Adrenal gland (tissue), 5 donors: ENCODE data around the gene PRG2.

ENCODE experiments used
- POLR2A ChIP-seq, 2 donors: fragments of 450-650 bp; IDR thresholded peaks; one replicate each; pipeline ENCODE4 v1.6.1; 2017; ENCODE audit warnings: antibody characterized with exemption in 2 of 2, mild to moderate bottlenecking in 2 of 2, moderate library complexity in 1 of 2
- TF ChIP-seq, protein P1 (sequence below), 6 experiments: fragments of 450-650 bp in 4 of 6; fragments of 200-600 bp in 2 of 6; sonication (generic) in 1 of 6; IDR thresholded peaks; 1 replicate in 5 of 6; 2 replicates in 1 of 6; pipeline versions ENCODE4 v1.5.1 to v1.8.0; 2016 to 2021; ENCODE audit warnings: antibody characterized with exemption in 6 of 6, mild to moderate bottlenecking in 2 of 6, moderate library complexity in 1 of 6
- donor health status: DM: no; HTN: no; CAD: no.

GRCh38 chr11:57378186-57378585, 12.3 kb downstream of the PRG2 start:
- TF ChIP-seq, protein P1, sequence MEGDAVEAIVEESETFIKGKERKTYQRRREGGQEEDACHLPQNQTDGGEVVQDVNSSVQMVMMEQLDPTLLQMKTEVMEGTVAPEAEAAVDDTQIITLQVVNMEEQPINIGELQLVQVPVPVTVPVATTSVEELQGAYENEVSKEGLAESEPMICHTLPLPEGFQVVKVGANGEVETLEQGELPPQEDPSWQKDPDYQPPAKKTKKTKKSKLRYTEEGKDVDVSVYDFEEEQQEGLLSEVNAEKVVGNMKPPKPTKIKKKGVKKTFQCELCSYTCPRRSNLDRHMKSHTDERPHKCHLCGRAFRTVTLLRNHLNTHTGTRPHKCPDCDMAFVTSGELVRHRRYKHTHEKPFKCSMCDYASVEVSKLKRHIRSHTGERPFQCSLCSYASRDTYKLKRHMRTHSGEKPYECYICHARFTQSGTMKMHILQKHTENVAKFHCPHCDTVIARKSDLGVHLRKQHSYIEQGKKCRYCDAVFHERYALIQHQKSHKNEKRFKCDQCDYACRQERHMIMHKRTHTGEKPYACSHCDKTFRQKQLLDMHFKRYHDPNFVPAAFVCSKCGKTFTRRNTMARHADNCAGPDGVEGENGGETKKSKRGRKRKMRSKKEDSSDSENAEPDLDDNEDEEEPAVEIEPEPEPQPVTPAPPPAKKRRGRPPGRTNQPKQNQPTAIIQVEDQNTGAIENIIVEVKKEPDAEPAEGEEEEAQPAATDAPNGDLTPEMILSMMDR (IDR thresholded peaks at IDR 0.05) = no peak
- TF ChIP-seq POLR2A (IDR thresholded peaks at IDR 0.05) = no peak
